HepG2 (cell line): ENCODE results near the gene SULT1C4. TPM values are rescaled to one million over a fixed set of nuclear protein-coding genes. Genes with fewer than 3 reads are reported as not detected.

Source experiments
- ATAC-seq: fragments of 200-7000 bp; cut with Tn5 transposase; 3 replicates; pipeline ENCODE4 v1.9.1; 2020; ENCODE audit warnings: mild to moderate bottlenecking, moderate library complexity
- BruUV-seq: library from RNA; stranded (reverse); fragments of 400-500 nt; replicated peaks from 2 replicates; lab custom pipeline; 2021; lab: Mats Ljungman, UMichigan
- CTCF ChIA-PET: fragments of 300-600 bp; formaldehyde crosslinking; extraction: SDS; loops from one replicate; lab custom pipeline; 2021; ENCODE audit warnings: low total read pairs, inconsistent platforms, low intra/inter-chr PET ratio; lab: Yijun Ruan, JAX
- POLR2A ChIA-PET: fragments of 350-600 bp; sonication (Branson Sonifier 250); formaldehyde crosslinking; loops from one replicate; lab custom pipeline; 2020; ENCODE audit warnings: antibody characterized with exemption, inconsistent platforms; lab: Yijun Ruan, JAX
- DNase-seq: peaks from one replicate; pipeline ENCODE4 v3.0.0-alpha.2; 2015; ENCODE audit warnings: low spot score
- FAIRE-seq: peaks from 3 replicates; lab custom pipeline; 2011; peaks lifted over from hg19 to GRCh38; lab: Jason Lieb, UNC
- H2AFZ ChIP-seq: one replicate; pipeline ENCODE4 v1.6.1; 2011; ENCODE audit warnings: low read length, inconsistent platforms
- H3K27ac ChIP-seq: fragments of 300-600 bp; 3 replicates; pipeline ENCODE4 v1.8.0; 2011; ENCODE audit warnings: mixed run types, mild to moderate bottlenecking, mixed read lengths, low read length, inconsistent platforms; ENCODE audit not compliant: insufficient read depth; ENCODE audit errors: extremely low read length
- H3K27me3 ChIP-seq, 2 experiments: fragments of 200-600 bp in 1 of 2; 2 replicates in 1 of 2; 3 replicates in 1 of 2; pipeline versions ENCODE4 v1.6.0 to v1.8.0; 2011; ENCODE audit warnings: low read length in 2 of 2, mild to moderate bottlenecking in 2 of 2, moderate library complexity in 2 of 2, inconsistent platforms in 1 of 2; ENCODE audit not compliant: insufficient read depth in 2 of 2, control insufficient read depth in 1 of 2
- H3K36me3 ChIP-seq, 2 experiments: fragments of 200-600 bp in 1 of 2; replicated peaks in 1 of 2; 2 replicates in 1 of 2; 3 replicates in 1 of 2; pipeline versions ENCODE4 v1.5.1 to v1.8.0; 2011; ENCODE audit warnings: low read length in 2 of 2, inconsistent platforms in 1 of 2; ENCODE audit not compliant: insufficient read depth in 2 of 2, control insufficient read depth in 1 of 2
- H3K4me1 ChIP-seq: 2 replicates; pipeline ENCODE4 v1.5.1; 2012; ENCODE audit warnings: low read length, inconsistent platforms; ENCODE audit not compliant: insufficient read depth
- H3K4me2 ChIP-seq: 2 replicates; pipeline ENCODE4 v1.6.0; 2011; ENCODE audit warnings: low read depth, low read length, inconsistent platforms
- H3K4me3 ChIP-seq, 3 experiments: fragments of 200-600 bp in 1 of 3; sonication (generic), shearing (Covaris generic) in 1 of 3; replicated peaks in 1 of 3; 2 replicates each; pipeline ENCODE4 v1.5.1; 2011 to 2016; ENCODE audit warnings: low read length in 3 of 3, inconsistent platforms in 2 of 3, low read depth in 2 of 3, mild to moderate bottlenecking in 2 of 3, control low read depth in 1 of 3, mixed read lengths in 1 of 3; ENCODE audit not compliant: insufficient read depth in 1 of 3
- H3K79me2 ChIP-seq: one replicate; pipeline ENCODE4 v1.6.1; 2011; ENCODE audit warnings: low read length, inconsistent platforms; ENCODE audit not compliant: insufficient read depth
- H3K9ac ChIP-seq: 2 replicates; pipeline ENCODE4 v1.6.0; 2011; ENCODE audit warnings: mild to moderate bottlenecking, low read depth, low read length, inconsistent platforms; ENCODE audit not compliant: insufficient read depth
- H3K9me3 ChIP-seq: 2 replicates; pipeline ENCODE4 v1.5.1; 2012; ENCODE audit warnings: mild to moderate bottlenecking, low read length
- H4K20me1 ChIP-seq: 2 replicates; pipeline ENCODE4 v1.6.0; 2011; ENCODE audit warnings: inconsistent platforms, mild to moderate bottlenecking, low read length, moderate library complexity; ENCODE audit not compliant: insufficient read depth
- ATF7 ChIP-seq, 2 experiments: fragments of 450-650 bp in 1 of 2; sonication (generic) in 1 of 2; formaldehyde crosslinking in 1 of 2; IDR thresholded peaks; 2 replicates each; pipeline versions ENCODE4 v1.4.0 to v1.6.1; 2016 to 2020; ENCODE audit warnings: antibody characterized with exemption in 1 of 2, mild to moderate bottlenecking in 1 of 2, missing genetic modification reagents in 1 of 2
- DRAP1 ChIP-seq: IDR thresholded peaks from 2 replicates; pipeline ENCODE4 v1.6.1; 2016; ENCODE audit warnings: missing genetic modification reagents, missing compliant biosample characterization
- HNF4A ChIP-seq: sonication (generic); formaldehyde crosslinking; IDR thresholded peaks from 2 replicates; pipeline ENCODE4 v1.4.0; 2020; ENCODE audit warnings: missing genetic modification reagents
- MAFF ChIP-seq: IDR thresholded peaks from 2 replicates; pipeline ENCODE4 v1.6.1; 2011; ENCODE audit warnings: low read depth, low read length, improper control_type of control experiment
- NFRKB ChIP-seq: fragments of 450-650 bp; IDR thresholded peaks from 2 replicates; pipeline ENCODE4 v1.6.1; 2017
- NR1H2 ChIP-seq: sonication (generic); formaldehyde crosslinking; IDR thresholded peaks from 2 replicates; pipeline ENCODE4 v1.8.1; 2022; ENCODE audit warnings: low read depth, missing genetic modification reagents, borderline replicate concordance
- PAX8 ChIP-seq: sonication (generic); formaldehyde crosslinking; IDR thresholded peaks from 2 replicates; pipeline ENCODE4 v1.8.0; 2022; ENCODE audit warnings: mild to moderate bottlenecking, missing genetic modification reagents, borderline replicate concordance
- RAD51 ChIP-seq: fragments of 450-650 bp; IDR thresholded peaks from 2 replicates; pipeline ENCODE4 v1.6.1; 2016; ENCODE audit warnings: borderline replicate concordance
- SIN3B ChIP-seq: fragments of 150-350 bp; IDR thresholded peaks from 2 replicates; pipeline ENCODE4 v1.6.1; 2014; ENCODE audit warnings: low read length
- TOPORS ChIP-seq: sonication (generic); formaldehyde crosslinking; IDR thresholded peaks from 2 replicates; pipeline ENCODE4 v1.8.0; 2023; ENCODE audit warnings: mild to moderate bottlenecking, missing genetic modification reagents
- ZFY ChIP-seq: sonication (generic); formaldehyde crosslinking; IDR thresholded peaks from 2 replicates; pipeline ENCODE4 v1.4.0; 2020; ENCODE audit warnings: missing genetic modification reagents
- ZNF17 ChIP-seq: sonication (generic); formaldehyde crosslinking; IDR thresholded peaks from 2 replicates; pipeline ENCODE4 v1.5.0; 2020; ENCODE audit warnings: mild to moderate bottlenecking, missing genetic modification reagents
- ZNF503 ChIP-seq: sonication (generic); formaldehyde crosslinking; IDR thresholded peaks from 2 replicates; pipeline ENCODE4 v1.4.0; 2020; ENCODE audit warnings: missing genetic modification reagents
- ZNF550 ChIP-seq: sonication (generic); formaldehyde crosslinking; IDR thresholded peaks from 2 replicates; pipeline ENCODE4 v1.4.0; 2020; ENCODE audit warnings: mild to moderate bottlenecking, missing genetic modification reagents, borderline replicate concordance
- ZNF678 ChIP-seq: sonication (generic); formaldehyde crosslinking; IDR thresholded peaks from 2 replicates; pipeline ENCODE4 v1.4.0; 2020; ENCODE audit warnings: mild to moderate bottlenecking, missing genetic modification reagents
- WGBS: methylation state at CpG from one replicate; pipeline ENCODE4 v1.1.6; 2017; ENCODE audit warnings: low lambda C conversion rate; 5-methylcytosine and 5-hydroxymethylcytosine counted together
- in situ Hi-C: cut with HindIII; loops from 2 replicates; pipeline ENCODE4 v1.10.0; 2017; ENCODE audit warnings: low pct_unique_long_range_greater_than_20kb; ENCODE audit not compliant: extremely low pct_ligation_motif_present
- intact Hi-C: fragments of 100-400 bp; cut with micrococcal nuclease; formaldehyde crosslinking; loops from one replicate; pipeline ENCODE4 v1.10.0; 2022; ENCODE audit not compliant: unreplicated experiment
- polyA plus RNA-seq, 8 experiments: library from polyadenylated mRNA; depleted of rRNA in 3 of 8; stranded (reverse) in 7 of 8; unstranded in 1 of 8; fragments of >200 nt; fragmentation: Illumina TruSeq in 4 of 8; extraction: Trizol in 4 of 8; gene quantifications; 2 replicates each; pipeline versions ENCODE4 v1.2.1 to v1.2.3, GENCODE V29; 2011 to 2016; ENCODE audit warnings: low read depth in 4 of 8, missing spikeins in 1 of 8, mixed read lengths in 1 of 8; ENCODE audit not compliant: insufficient read depth in 1 of 8
- total RNA-seq, 5 experiments: library from RNA; depleted of rRNA; stranded (reverse); fragments of >200 nt; fragmentation: Illumina TruSeq; extraction: Trizol; gene quantifications; 2 replicates each; pipeline ENCODE4 v1.2.3, GENCODE V29; 2016; ENCODE audit warnings: low read depth in 1 of 5
- TF ChIP-seq, protein P1 (sequence below): fragments of 450-650 bp; IDR thresholded peaks from 2 replicates; pipeline ENCODE4 v1.6.1; 2016

The SULT1C4 gene
- total and polyA plus RNA-seq, 2 of the 13 experiments (the other 11 are each of a cell fraction or from before 2014, with no cell fraction given), result 1.3 to 8.6 TPM

DNA sequence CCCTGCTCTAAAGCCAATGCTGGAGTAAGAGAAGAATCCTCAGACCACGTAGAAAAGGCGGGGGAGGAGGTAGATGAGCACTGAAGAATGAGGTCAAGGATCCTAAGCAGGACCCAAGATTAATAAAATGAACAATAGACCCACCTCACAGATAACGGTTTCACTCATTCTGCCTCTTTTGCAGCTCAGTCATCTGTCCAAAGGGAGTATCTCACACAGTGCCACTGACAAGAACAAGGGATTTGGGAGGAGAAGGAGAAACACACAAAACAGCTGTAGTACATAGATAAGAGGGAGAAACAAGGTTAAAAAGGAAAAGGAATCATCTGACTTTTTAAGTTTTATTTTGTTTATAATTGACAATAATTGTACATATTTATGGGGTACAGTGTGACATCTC is 30.9 kb upstream of the SULT1C4 start (continued):
- TF ChIP-seq ZFY (CRISPR knock-in tag) (no peak), NFRKB (no peak), MAFF (no peak), DRAP1 (no peak), TOPORS (CRISPR knock-in tag) (no peak), NR1H2 (CRISPR knock-in tag) (no peak), PAX8 (CRISPR knock-in tag) (no peak), ZNF550 (CRISPR knock-in tag) (no peak), ZNF17 (no peak), SIN3B (no peak)
- TF ChIP-seq, protein P1, sequence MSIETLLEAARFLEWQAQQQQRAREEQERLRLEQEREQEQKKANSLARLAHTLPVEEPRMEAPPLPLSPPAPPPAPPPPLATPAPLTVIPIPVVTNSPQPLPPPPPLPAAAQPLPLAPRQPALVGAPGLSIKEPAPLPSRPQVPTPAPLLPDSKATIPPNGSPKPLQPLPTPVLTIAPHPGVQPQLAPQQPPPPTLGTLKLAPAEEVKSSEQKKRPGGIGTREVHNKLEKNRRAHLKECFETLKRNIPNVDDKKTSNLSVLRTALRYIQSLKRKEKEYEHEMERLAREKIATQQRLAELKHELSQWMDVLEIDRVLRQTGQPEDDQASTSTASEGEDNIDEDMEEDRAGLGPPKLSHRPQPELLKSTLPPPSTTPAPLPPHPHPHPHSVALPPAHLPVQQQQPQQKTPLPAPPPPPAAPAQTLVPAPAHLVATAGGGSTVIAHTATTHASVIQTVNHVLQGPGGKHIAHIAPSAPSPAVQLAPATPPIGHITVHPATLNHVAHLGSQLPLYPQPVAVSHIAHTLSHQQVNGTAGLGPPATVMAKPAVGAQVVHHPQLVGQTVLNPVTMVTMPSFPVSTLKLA, result no peak

- H3K27ac ChIP-seq, result no peak overlapping the region
- WGBS, result 22% methylated on average over 3 of the region's 3 CpGs
- no peak for FAIRE-seq
- H3K4me3 ChIP-seq, result no peak overlapping the region
- H3K79me2 ChIP-seq, result no peaks in the 10 kb centered on the region
- ChIA-PET POLR2A (no interaction called here), CTCF (no interaction called here)
- intact Hi-C loops (no loop called here), in situ Hi-C loops (loop anchor here (5.0 kb wide), 1 partner anchor 235 kb away; no protein-coding TSS in a partner anchor)
- TF ChIP-seq HNF4A (no peak), ATF7 (IDR thresholded peaks at IDR 0.05) (no peak), ATF7 (CRISPR knock-in tag; IDR thresholded peaks at IDR 0.05) (no peak), ZNF503 (no peak), RAD51 (no peak), ZNF678 (CRISPR knock-in tag) (no peak)
- H3K4me1 ChIP-seq, result no peaks in the 10 kb centered on the region
- H3K9me3 ChIP-seq, result no peaks in the 10 kb centered on the region
- no peak overlapping the region for H3K9ac ChIP-seq
- H3K4me2 ChIP-seq, result no peak overlapping the region
- ATAC-seq, result no peak
- DNase-seq, result no peak
- no peaks in the 10 kb centered on the region for H4K20me1 ChIP-seq
- H3K27me3 ChIP-seq, result no peaks in the 10 kb centered on the region; a peak in 2 of 5 replicates
- no TSS peak for BruUV-seq
- no peak overlapping the region for H2AFZ ChIP-seq
- no peaks in the 10 kb centered on the region for H3K36me3 ChIP-seq
Observed at GRCh38 chr2:108347786-108348185, 30.0 kb upstream of the SULT1C4 start.
